ENCODE results near the gene TBX3.

The TBX3 gene

GRCh38 chr12:114689075-114689994, 5.4 kb upstream of the TBX3 start (continued):
- TF ChIP-seq PATZ1 (CRISPR knock-in tag; IDR thresholded peaks at IDR 0.05; ENCODE audit: borderline replicate concordance), result no peak
- no peak for TF ChIP-seq CSRNP3 (CRISPR knock-in tag; IDR thresholded peaks at IDR 0.05)
- no peak for TF ChIP-seq GLIS3 (CRISPR knock-in tag; IDR thresholded peaks at IDR 0.05)
- TF ChIP-seq ZNF70 (CRISPR knock-in tag; IDR thresholded peaks at IDR 0.05), result no peak

- no peak for ATAC-seq
- TF ChIP-seq ZNF70 (CRISPR knock-in tag; IDR thresholded peaks at IDR 0.05), result no peak
- no peak for TF ChIP-seq CSRNP3 (CRISPR knock-in tag; IDR thresholded peaks at IDR 0.05)
- no peak for TF ChIP-seq CSDC2 (CRISPR knock-in tag; IDR thresholded peaks at IDR 0.05)
- no peak for TF ChIP-seq ARNTL (CRISPR knock-in tag; IDR thresholded peaks at IDR 0.05; ENCODE audit: borderline replicate concordance, low read depth)
- TF ChIP-seq PPARA (CRISPR knock-in tag; IDR thresholded peaks at IDR 0.05; ENCODE audit: borderline replicate concordance), result no peak
- no peak for TF ChIP-seq CREB5 (CRISPR knock-in tag; IDR thresholded peaks at IDR 0.05; ENCODE audit: low read depth)
- TF ChIP-seq PATZ1 (CRISPR knock-in tag; IDR thresholded peaks at IDR 0.05; ENCODE audit: borderline replicate concordance), result no peak
- TF ChIP-seq GLIS3 (CRISPR knock-in tag; IDR thresholded peaks at IDR 0.05), result no peak
- no peak for TF ChIP-seq OSR1 (CRISPR knock-in tag; IDR thresholded peaks at IDR 0.05)
- TF ChIP-seq BACH2 (CRISPR knock-in tag; IDR thresholded peaks at IDR 0.05; ENCODE audit: borderline replicate concordance), result no peak
Observed at GRCh38 chr12:114688256-114688845, 4.4 kb upstream of the TBX3 start.

GRCh38 chr12:114687802-114688201, 3.8 kb upstream of the TBX3 start:
- TF ChIP-seq ZNF8 (CRISPR knock-in tag; IDR thresholded peaks at IDR 0.05) (no peak), PPARA (CRISPR knock-in tag; IDR thresholded peaks at IDR 0.05; ENCODE audit: borderline replicate concordance) (no peak), PATZ1 (CRISPR knock-in tag; IDR thresholded peaks at IDR 0.05; ENCODE audit: borderline replicate concordance) (no peak), ZNF565 (CRISPR knock-in tag; conservative IDR thresholded peaks at IDR 0.05; ENCODE audit: low read depth) (no peak), ZNF70 (CRISPR knock-in tag; IDR thresholded peaks at IDR 0.05) (no peak), ARNTL (CRISPR knock-in tag; IDR thresholded peaks at IDR 0.05; ENCODE audit: borderline replicate concordance, low read depth) (no peak), CSRNP3 (CRISPR knock-in tag; IDR thresholded peaks at IDR 0.05) (no peak), ZC3H10 (CRISPR knock-in tag; IDR thresholded peaks at IDR 0.05) (no peak), GLIS3 (CRISPR knock-in tag; IDR thresholded peaks at IDR 0.05) (no peak), RARB (CRISPR knock-in tag; IDR thresholded peaks at IDR 0.05) (no peak), CSDC2 (CRISPR knock-in tag; IDR thresholded peaks at IDR 0.05) (no peak), ISL1 (CRISPR knock-in tag; IDR thresholded peaks at IDR 0.05) (no peak), ZFP30 (CRISPR knock-in tag; IDR thresholded peaks at IDR 0.05) (no peak), SNAI2 (CRISPR knock-in tag; IDR thresholded peaks at IDR 0.05) (no peak), ZFP3 (CRISPR knock-in tag; IDR thresholded peaks at IDR 0.05) (no peak), TOX (CRISPR knock-in tag; IDR thresholded peaks at IDR 0.05; ENCODE audit: borderline replicate concordance) (no peak), OSR1 (CRISPR knock-in tag; IDR thresholded peaks at IDR 0.05) (no peak), TCF4 (CRISPR knock-in tag; IDR thresholded peaks at IDR 0.05; ENCODE audit: borderline replicate concordance) (no peak)
- no peak for ATAC-seq
